Caco-2 (cell line): ENCODE results near the gene NFE2L2. TPM values are rescaled to one million over a fixed set of nuclear protein-coding genes. Genes with fewer than 3 reads are reported as not detected.

Source experiments
- BruUV-seq: library from RNA; stranded (reverse); fragments of 400-500 nt; replicated peaks from 2 replicates; lab custom pipeline; 2021; lab: Mats Ljungman, UMichigan
- CTCF ChIA-PET: fragments of 300-600 bp; sonication (Branson Sonifier 250); formaldehyde crosslinking; loops from one replicate; lab custom pipeline; 2022; ENCODE audit warnings: antibody characterized with exemption; lab: Charles Lee
- POLR2A ChIA-PET: fragments of 300-600 bp; sonication (Branson Sonifier 250); formaldehyde crosslinking; loops from one replicate; lab custom pipeline; 2022; ENCODE audit warnings: antibody characterized with exemption; lab: Charles Lee
- DNase-seq, 2 experiments: peaks; one replicate each; pipeline versions ENCODE4 v3.0.0 to v3.0.0-alpha.2; 2020 to 2022
- H3K27me3 ChIP-seq: replicated peaks from 2 replicates; pipeline ENCODE4 v1.6.0; 2011; ENCODE audit warnings: low read length; ENCODE audit not compliant: control insufficient read depth, insufficient read depth
- H3K36me3 ChIP-seq: 2 replicates; pipeline ENCODE4 v1.5.1; 2011; ENCODE audit warnings: low read length; ENCODE audit not compliant: control insufficient read depth, insufficient read depth
- H3K4me1 ChIP-seq: fragments of 250-450 bp; sonication (Bioruptor Pico); 2 replicates; pipeline ENCODE4 v1.5.1; 2020; ENCODE audit warnings: mild to moderate bottlenecking
- H3K4me3 ChIP-seq: 2 replicates; pipeline ENCODE4 v1.5.1; 2011; ENCODE audit warnings: low read depth, mild to moderate bottlenecking, control low read depth, low read length
- H3K9me3 ChIP-seq: fragments of 250-450 bp; sonication (Bioruptor Pico); 2 replicates; pipeline ENCODE4 v1.5.1; 2020; ENCODE audit warnings: mild to moderate bottlenecking, moderate library complexity
- H3K27ac Mint-ChIP-seq: one replicate; pipeline ENCODE4 v1.8.0; 2022; ENCODE audit warnings: mixed read lengths; ENCODE audit not compliant: unreplicated experiment
- H3K27me3 Mint-ChIP-seq: one replicate; pipeline ENCODE4 v1.8.0; 2022; ENCODE audit warnings: mixed read lengths; ENCODE audit not compliant: insufficient read depth, unreplicated experiment
- H3K36me3 Mint-ChIP-seq: one replicate; pipeline ENCODE4 v1.8.0; 2022; ENCODE audit warnings: mild to moderate bottlenecking, mixed read lengths; ENCODE audit not compliant: insufficient read depth, unreplicated experiment
- H3K4me1 Mint-ChIP-seq: one replicate; pipeline ENCODE4 v1.8.0; 2022; ENCODE audit warnings: low read depth, mixed read lengths; ENCODE audit not compliant: unreplicated experiment
- H3K4me3 Mint-ChIP-seq: one replicate; pipeline ENCODE4 v1.8.0; 2022; ENCODE audit warnings: mild to moderate bottlenecking, moderate library complexity, mixed read lengths; ENCODE audit not compliant: unreplicated experiment
- H3K9me3 Mint-ChIP-seq: one replicate; pipeline ENCODE4 v1.8.0; 2022; ENCODE audit warnings: mixed read lengths; ENCODE audit not compliant: unreplicated experiment
- intact Hi-C: fragments of 100-400 bp; cut with micrococcal nuclease; formaldehyde crosslinking; loops from one replicate; pipeline ENCODE4 v1.10.0; 2022; ENCODE audit not compliant: unreplicated experiment
- total RNA-seq: library from RNA; stranded (reverse); gene quantifications from 2 replicates; pipeline ENCODE4 v1.2.3, GENCODE V29; 2022
- TF ChIP-seq, protein P1 (sequence below), 2 experiments: fragments of 200-600 bp in 1 of 2; IDR thresholded peaks; 1 replicate in 1 of 2; 2 replicates in 1 of 2; pipeline versions ENCODE4 v1.5.1 to v1.8.0; 2011 to 2022; ENCODE audit warnings: antibody characterized with exemption in 1 of 2, control low read depth in 1 of 2, inconsistent platforms in 1 of 2, low read depth in 1 of 2, low read length in 1 of 2, mild to moderate bottlenecking in 1 of 2, moderate library complexity in 1 of 2; ENCODE audit not compliant: insufficient read depth in 1 of 2, severe bottlenecking in 1 of 2, unreplicated experiment in 1 of 2

NFE2L2 gene
- total RNA-seq, 1 experiment from 2014 or later = 75.7 TPM

DNA sequence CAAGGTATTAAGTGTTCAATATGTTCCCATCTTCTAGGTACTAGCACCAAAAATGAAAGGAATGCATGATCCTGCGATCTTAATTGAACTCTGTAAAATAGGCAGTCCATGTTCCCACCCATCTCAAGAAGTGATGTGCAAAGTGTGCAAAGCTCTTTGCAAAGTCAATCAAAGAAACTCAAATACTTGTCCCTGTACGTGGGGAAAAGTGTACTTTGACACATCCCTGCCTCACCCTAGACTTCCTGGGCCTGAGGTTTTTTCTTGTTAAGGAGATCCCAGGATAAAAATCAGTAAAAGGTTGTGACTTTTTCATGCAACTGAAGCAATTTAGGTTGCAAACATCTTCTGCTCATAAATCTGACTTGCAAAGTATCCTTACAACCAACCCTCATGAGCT lies 26.6 kb downstream of the NFE2L2 start:
- intact Hi-C loops = no loop called here
- Mint-ChIP-seq H3K27me3 (no peaks in the 10 kb centered on the region), H3K27ac (no peak overlapping the region), H3K4me1 (peaks cover 21% of the 10 kb centered on the region), H3K36me3 (peaks cover 67% of the 10 kb centered on the region), H3K9me3 (no peaks in the 10 kb centered on the region), H3K4me3 (no peak overlapping the region)
- H3K36me3 ChIP-seq = no peaks in the 10 kb centered on the region; the same call in 1 of the 2 replicates
- TF ChIP-seq, protein P1, sequence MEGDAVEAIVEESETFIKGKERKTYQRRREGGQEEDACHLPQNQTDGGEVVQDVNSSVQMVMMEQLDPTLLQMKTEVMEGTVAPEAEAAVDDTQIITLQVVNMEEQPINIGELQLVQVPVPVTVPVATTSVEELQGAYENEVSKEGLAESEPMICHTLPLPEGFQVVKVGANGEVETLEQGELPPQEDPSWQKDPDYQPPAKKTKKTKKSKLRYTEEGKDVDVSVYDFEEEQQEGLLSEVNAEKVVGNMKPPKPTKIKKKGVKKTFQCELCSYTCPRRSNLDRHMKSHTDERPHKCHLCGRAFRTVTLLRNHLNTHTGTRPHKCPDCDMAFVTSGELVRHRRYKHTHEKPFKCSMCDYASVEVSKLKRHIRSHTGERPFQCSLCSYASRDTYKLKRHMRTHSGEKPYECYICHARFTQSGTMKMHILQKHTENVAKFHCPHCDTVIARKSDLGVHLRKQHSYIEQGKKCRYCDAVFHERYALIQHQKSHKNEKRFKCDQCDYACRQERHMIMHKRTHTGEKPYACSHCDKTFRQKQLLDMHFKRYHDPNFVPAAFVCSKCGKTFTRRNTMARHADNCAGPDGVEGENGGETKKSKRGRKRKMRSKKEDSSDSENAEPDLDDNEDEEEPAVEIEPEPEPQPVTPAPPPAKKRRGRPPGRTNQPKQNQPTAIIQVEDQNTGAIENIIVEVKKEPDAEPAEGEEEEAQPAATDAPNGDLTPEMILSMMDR (IDR thresholded peaks at IDR 0.05; ENCODE audit: insufficient read depth in 1 of 2, low read depth in 1 of 2, low read length in 1 of 2, severe bottlenecking in 1 of 2, unreplicated experiment in 1 of 2) = no peak
- no peaks in the 10 kb centered on the region for H3K27me3 ChIP-seq
- BruUV-seq = no TSS peak
- no peak for DNase-seq
- H3K9me3 ChIP-seq = no peaks in the 10 kb centered on the region
- CTCF ChIA-PET = interaction anchor here (0.5 kb wide), 1 partner anchor 89 kb away, joined by 3 read pairs; no protein-coding TSS in a partner anchor
- H3K4me1 ChIP-seq = peaks cover 38% of the 10 kb centered on the region
- H3K4me3 ChIP-seq = no peak overlapping the region
- POLR2A ChIA-PET = interaction anchor here (1.0 to 1.7 kb wide), 2 partner anchors 26 to 27 kb away, joined by 4 to 6 read pairs; partner anchors contain the start of gene NFE2L2

DNA sequence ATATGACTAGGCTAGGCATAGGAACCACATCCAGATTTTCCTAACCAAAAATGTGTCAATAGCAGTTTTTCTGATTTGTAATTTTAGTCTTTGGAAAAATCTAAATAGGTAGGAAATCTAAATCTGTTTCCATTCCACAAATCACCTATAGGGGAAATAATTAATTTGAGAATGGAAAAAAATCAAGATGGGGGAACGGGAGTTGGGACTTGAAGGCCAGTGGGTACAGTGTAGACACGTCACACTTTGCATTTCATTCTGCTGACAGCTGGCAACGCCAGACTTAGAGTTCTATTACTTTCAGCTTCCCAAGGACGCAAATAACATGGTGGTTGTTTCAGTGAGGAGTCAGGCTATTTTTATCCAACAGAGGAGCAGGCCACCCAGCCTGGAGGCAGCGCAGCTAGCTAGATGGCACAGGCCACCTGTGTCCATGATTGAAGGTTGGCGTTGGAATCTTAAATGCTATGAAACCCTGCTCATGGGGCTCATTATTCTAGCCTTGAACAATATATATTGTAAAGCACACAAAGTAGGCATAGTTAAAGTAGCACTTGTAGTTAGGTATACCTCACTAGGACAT lies 28.6 kb downstream of the NFE2L2 start:
- CTCF ChIA-PET = no interaction called here
- Mint-ChIP-seq H3K4me1 (peaks cover 2% of the 10 kb centered on the region), H3K9me3 (no peaks in the 10 kb centered on the region), H3K36me3 (peaks cover 68% of the 10 kb centered on the region), H3K4me3 (no peak overlapping the region), H3K27ac (no peak overlapping the region), H3K27me3 (no peaks in the 10 kb centered on the region)
- Histone ChIP-seq H3K27me3 (no peaks in the 10 kb centered on the region), H3K9me3 (no peaks in the 10 kb centered on the region), H3K36me3 (peaks cover 7% of the 10 kb centered on the region; the same call in 1 of the 2 replicates), H3K4me1 (peaks cover 27% of the 10 kb centered on the region), H3K4me3 (no peak overlapping the region)
- no peak for DNase-seq
- TF ChIP-seq, protein P1 (IDR thresholded peaks at IDR 0.05; ENCODE audit: insufficient read depth in 1 of 2, low read depth in 1 of 2, low read length in 1 of 2, severe bottlenecking in 1 of 2, unreplicated experiment in 1 of 2) = no peak
- POLR2A ChIA-PET = no interaction called here
- no TSS peak for BruUV-seq
- intact Hi-C loops = no loop called here

DNA sequence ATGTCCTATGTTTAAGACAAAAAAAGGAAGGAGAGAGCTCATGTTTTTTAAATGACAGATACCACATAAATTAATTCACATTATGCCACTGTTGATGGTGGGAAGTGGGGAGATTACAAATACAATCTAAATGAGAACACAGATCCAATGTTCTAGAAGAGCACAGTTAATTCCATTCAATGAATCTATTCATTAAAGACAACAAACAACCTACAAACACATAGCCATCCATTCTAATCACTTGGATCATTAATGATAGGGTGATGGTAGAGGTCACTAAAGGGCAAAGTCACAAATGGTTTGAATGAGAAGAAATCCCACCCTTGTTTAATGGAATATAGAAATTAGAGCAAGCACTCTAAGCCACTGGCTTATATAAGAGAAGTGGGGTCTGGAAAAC lies 30.3 kb downstream of the NFE2L2 start:
- ChIA-PET CTCF (no interaction called here), POLR2A (no interaction called here)
- Histone ChIP-seq H3K4me1 (peaks cover 16% of the 10 kb centered on the region), H3K27me3 (no peaks in the 10 kb centered on the region), H3K4me3 (no peak overlapping the region), H3K9me3 (no peaks in the 10 kb centered on the region), H3K36me3 (peaks cover 10% of the 10 kb centered on the region)
- intact Hi-C loops = no loop called here
- H3K27ac Mint-ChIP-seq = no peak overlapping the region
- H3K36me3 Mint-ChIP-seq = peaks cover 71% of the 10 kb centered on the region
- BruUV-seq = no TSS peak
- no peak for DNase-seq
- H3K27me3 Mint-ChIP-seq = no peaks in the 10 kb centered on the region
- H3K4me1 Mint-ChIP-seq = no peaks in the 10 kb centered on the region
- H3K9me3 Mint-ChIP-seq = no peaks in the 10 kb centered on the region
- TF ChIP-seq, protein P1 (IDR thresholded peaks at IDR 0.05; ENCODE audit: insufficient read depth in 1 of 2, low read depth in 1 of 2, low read length in 1 of 2, severe bottlenecking in 1 of 2, unreplicated experiment in 1 of 2) = no peak
- no peak overlapping the region for H3K4me3 Mint-ChIP-seq
